ENCODE data around the gene FHIP1A.

The FHIP1A gene

DNA sequence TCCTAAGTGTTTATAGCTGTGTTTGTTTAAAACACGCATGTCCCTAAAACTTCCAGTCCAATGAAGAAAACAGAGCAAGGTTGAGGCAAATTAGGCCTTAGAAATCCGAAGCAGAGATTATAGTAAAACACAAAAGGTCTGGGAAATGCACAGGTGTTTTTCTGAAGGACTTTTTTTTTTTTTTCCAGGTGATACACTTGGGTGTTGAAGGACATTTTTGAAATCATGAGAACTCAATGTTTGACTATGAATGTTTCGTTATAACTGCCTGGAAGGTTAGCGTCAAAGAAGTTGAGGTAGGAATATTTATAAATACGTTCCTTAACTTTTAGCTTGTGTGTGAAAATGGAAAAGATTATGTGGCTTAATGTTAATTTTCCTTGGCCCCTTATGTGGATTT lies 45.5 kb downstream of the FHIP1A start:
- Histone ChIP-seq H3K4me1 (peaks cover 2% of the 10 kb centered on the region; the same call in 1 of the 2 replicates), H3K4me3 (ENCODE audit: low read depth, low read length) (no peak overlapping the region), H3K27me3 (no peaks in the 10 kb centered on the region), H3K36me3 (no peaks in the 10 kb centered on the region), H3K9me3 (no peaks in the 10 kb centered on the region)
- no peak for DNase-seq
- TF ChIP-seq, protein P1, sequence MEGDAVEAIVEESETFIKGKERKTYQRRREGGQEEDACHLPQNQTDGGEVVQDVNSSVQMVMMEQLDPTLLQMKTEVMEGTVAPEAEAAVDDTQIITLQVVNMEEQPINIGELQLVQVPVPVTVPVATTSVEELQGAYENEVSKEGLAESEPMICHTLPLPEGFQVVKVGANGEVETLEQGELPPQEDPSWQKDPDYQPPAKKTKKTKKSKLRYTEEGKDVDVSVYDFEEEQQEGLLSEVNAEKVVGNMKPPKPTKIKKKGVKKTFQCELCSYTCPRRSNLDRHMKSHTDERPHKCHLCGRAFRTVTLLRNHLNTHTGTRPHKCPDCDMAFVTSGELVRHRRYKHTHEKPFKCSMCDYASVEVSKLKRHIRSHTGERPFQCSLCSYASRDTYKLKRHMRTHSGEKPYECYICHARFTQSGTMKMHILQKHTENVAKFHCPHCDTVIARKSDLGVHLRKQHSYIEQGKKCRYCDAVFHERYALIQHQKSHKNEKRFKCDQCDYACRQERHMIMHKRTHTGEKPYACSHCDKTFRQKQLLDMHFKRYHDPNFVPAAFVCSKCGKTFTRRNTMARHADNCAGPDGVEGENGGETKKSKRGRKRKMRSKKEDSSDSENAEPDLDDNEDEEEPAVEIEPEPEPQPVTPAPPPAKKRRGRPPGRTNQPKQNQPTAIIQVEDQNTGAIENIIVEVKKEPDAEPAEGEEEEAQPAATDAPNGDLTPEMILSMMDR (IDR thresholded peaks at IDR 0.05; ENCODE audit: low read depth, low read length): no peak

DNA sequence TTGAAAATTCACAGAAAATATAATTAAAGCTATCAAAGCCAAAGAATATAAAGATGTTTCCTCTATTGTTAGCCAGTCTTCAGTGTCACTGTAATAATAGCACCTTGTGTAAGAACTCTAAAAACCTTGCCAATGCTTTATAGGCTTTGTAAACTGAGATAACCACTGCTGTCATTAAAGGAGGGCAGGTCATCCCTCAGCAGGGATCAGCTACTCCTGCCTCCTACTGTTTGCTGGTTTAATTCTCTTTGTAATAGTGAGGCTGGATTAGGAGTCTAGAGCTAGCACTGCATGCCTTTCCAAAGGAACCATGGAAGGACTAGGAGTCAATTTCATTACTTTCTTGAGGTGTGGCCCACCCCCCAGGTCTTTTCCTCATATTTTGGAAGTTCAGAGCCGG lies 46.2 kb downstream of the FHIP1A start:
- TF ChIP-seq, protein P1 (IDR thresholded peaks at IDR 0.05; ENCODE audit: low read depth, low read length): no peak
- H3K4me1 ChIP-seq: peaks cover 7% of the 10 kb centered on the region
- no peak for DNase-seq
- no peaks in the 10 kb centered on the region for H3K36me3 ChIP-seq
- H3K4me3 ChIP-seq (ENCODE audit: low read depth, low read length): no peak overlapping the region
- H3K27me3 ChIP-seq: no peaks in the 10 kb centered on the region
- H3K9me3 ChIP-seq: no peaks in the 10 kb centered on the region

DNA sequence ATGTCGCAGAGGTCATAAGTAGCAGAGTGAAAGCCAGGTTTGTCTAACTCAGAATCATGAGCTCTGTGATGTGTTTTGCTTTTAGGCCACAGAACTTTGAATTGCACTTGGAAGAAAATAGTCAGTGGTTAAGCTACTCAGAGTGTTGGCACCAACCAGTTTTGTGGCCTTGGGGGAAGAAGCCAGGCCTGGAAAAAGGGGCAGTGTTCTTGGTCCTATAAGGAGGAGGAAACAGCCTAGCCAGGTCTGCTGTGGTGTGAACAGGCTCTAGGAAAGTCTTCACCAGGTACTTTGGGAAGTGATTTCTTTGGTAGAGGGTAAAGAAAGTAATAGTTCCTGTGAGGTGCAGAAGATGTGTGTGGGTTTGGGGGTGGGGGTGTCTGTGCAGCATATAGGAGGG lies 49.2 kb downstream of the FHIP1A start:
- no peaks in the 10 kb centered on the region for H3K27me3 ChIP-seq
- no peaks in the 10 kb centered on the region for H3K36me3 ChIP-seq
- DNase-seq: no peak
- TF ChIP-seq, protein P1 (IDR thresholded peaks at IDR 0.05; ENCODE audit: low read depth, low read length): no peak
- no peaks in the 10 kb centered on the region for H3K9me3 ChIP-seq
- no peak overlapping the region for H3K4me3 ChIP-seq (ENCODE audit: low read depth, low read length)
- peaks cover 17% of the 10 kb centered on the region for H3K4me1 ChIP-seq
